Osteocyte (in vitro differentiated cells): ENCODE measurements around the gene TBX21. TPM values are rescaled to one million over a fixed set of nuclear protein-coding genes. Genes with fewer than 3 reads are reported as not detected.

ENCODE experiments used
- DNase-seq: peaks from one replicate; pipeline ENCODE4 v3.0.0; 2021; ENCODE audit warnings: mixed read lengths; ENCODE audit not compliant: unreplicated experiment; ENCODE audit errors: extremely low spot score
- H3K27ac Mint-ChIP-seq: one replicate; pipeline ENCODE4 v1.8.0; 2021; ENCODE audit warnings: mild to moderate bottlenecking, mixed read lengths; ENCODE audit not compliant: unreplicated experiment
- H3K27me3 Mint-ChIP-seq: one replicate; pipeline ENCODE4 v1.8.0; 2021; ENCODE audit warnings: mixed read lengths; ENCODE audit not compliant: unreplicated experiment
- H3K36me3 Mint-ChIP-seq: one replicate; pipeline ENCODE4 v1.8.0; 2021; ENCODE audit warnings: mixed read lengths; ENCODE audit not compliant: unreplicated experiment
- H3K4me1 Mint-ChIP-seq: one replicate; pipeline ENCODE4 v1.8.0; 2021; ENCODE audit warnings: mixed read lengths; ENCODE audit not compliant: unreplicated experiment
- H3K4me3 Mint-ChIP-seq: one replicate; pipeline ENCODE4 v1.8.0; 2021; ENCODE audit warnings: mild to moderate bottlenecking, moderate library complexity, mixed read lengths; ENCODE audit not compliant: unreplicated experiment
- H3K9me3 Mint-ChIP-seq: one replicate; pipeline ENCODE4 v1.8.0; 2021; ENCODE audit warnings: mixed read lengths; ENCODE audit not compliant: unreplicated experiment
- total RNA-seq: library from RNA; stranded (reverse); gene quantifications from 2 replicates; pipeline ENCODE4 v1.2.1, GENCODE V29; 2021
- TF ChIP-seq, protein P1 (sequence below): fragments of 200-600 bp; sonication (generic); IDR thresholded peaks from 2 replicates; pipeline ENCODE4 v1.5.0; 2021; ENCODE audit warnings: antibody characterized with exemption, mild to moderate bottlenecking, moderate library complexity

TBX21 gene
- total RNA-seq, 1 donor from 2014 or later, result not detected

- TF ChIP-seq, protein P1, sequence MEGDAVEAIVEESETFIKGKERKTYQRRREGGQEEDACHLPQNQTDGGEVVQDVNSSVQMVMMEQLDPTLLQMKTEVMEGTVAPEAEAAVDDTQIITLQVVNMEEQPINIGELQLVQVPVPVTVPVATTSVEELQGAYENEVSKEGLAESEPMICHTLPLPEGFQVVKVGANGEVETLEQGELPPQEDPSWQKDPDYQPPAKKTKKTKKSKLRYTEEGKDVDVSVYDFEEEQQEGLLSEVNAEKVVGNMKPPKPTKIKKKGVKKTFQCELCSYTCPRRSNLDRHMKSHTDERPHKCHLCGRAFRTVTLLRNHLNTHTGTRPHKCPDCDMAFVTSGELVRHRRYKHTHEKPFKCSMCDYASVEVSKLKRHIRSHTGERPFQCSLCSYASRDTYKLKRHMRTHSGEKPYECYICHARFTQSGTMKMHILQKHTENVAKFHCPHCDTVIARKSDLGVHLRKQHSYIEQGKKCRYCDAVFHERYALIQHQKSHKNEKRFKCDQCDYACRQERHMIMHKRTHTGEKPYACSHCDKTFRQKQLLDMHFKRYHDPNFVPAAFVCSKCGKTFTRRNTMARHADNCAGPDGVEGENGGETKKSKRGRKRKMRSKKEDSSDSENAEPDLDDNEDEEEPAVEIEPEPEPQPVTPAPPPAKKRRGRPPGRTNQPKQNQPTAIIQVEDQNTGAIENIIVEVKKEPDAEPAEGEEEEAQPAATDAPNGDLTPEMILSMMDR, result no peak
- Mint-ChIP-seq H3K27ac (no peak overlapping the region), H3K36me3 (no peaks in the 10 kb centered on the region), H3K4me3 (no peak overlapping the region), H3K4me1 (no peaks in the 10 kb centered on the region), H3K27me3 (peaks cover 65% of the 10 kb centered on the region), H3K9me3 (no peaks in the 10 kb centered on the region)
- DNase-seq, result no peak
Measured at GRCh38 chr17:47745037-47745380, 12.0 kb downstream of the TBX21 start.

DNA sequence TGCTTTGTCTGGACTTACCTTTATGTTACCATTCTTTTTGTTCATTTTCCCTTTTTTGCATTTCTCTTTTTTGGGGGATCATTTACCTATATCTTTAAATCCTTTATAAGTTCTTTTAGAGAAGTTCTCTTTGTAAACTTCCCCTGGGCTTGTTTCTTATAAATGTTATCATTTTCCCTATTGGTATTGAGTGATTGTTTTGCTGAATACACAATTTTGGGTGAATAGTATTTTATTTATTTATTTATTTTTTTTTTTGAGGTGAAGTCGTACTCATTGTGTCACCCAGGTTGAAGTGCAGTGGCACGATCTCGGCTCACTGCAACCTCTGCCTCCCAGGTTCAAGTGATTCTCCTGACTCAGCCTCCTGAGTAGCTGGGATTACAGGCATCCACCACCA is 18.4 kb downstream of the TBX21 start:
- Mint-ChIP-seq H3K9me3 (no peaks in the 10 kb centered on the region), H3K36me3 (no peaks in the 10 kb centered on the region), H3K4me1 (no peaks in the 10 kb centered on the region), H3K4me3 (no peak overlapping the region), H3K27ac (no peak overlapping the region), H3K27me3 (peaks cover 62% of the 10 kb centered on the region)
- DNase-seq, result no peak
- TF ChIP-seq, protein P1, result no peak

GRCh38 chr17:47757386-47757785 is 24.4 kb downstream of the TBX21 start:
- peaks cover 58% of the 10 kb centered on the region for H3K27me3 Mint-ChIP-seq
- no peak overlapping the region for H3K4me3 Mint-ChIP-seq
- H3K36me3 Mint-ChIP-seq, result no peaks in the 10 kb centered on the region
- DNase-seq, result no peak
- H3K9me3 Mint-ChIP-seq, result peaks cover 18% of the 10 kb centered on the region
- H3K4me1 Mint-ChIP-seq, result no peaks in the 10 kb centered on the region
- H3K27ac Mint-ChIP-seq, result no peak overlapping the region
- TF ChIP-seq, protein P1, result no peak

- peak; percentile 56 for DNase-seq
- no peaks in the 10 kb centered on the region for H3K36me3 Mint-ChIP-seq
- H3K4me1 Mint-ChIP-seq, result no peaks in the 10 kb centered on the region
- H3K27ac Mint-ChIP-seq, result no peak overlapping the region
- peaks cover 54% of the 10 kb centered on the region for H3K27me3 Mint-ChIP-seq
- no peak overlapping the region for H3K4me3 Mint-ChIP-seq
- TF ChIP-seq, protein P1, result no peak
- H3K9me3 Mint-ChIP-seq, result peaks cover 23% of the 10 kb centered on the region
Measured at GRCh38 chr17:47760409-47761140, 27.5 kb downstream of the TBX21 start.

DNA sequence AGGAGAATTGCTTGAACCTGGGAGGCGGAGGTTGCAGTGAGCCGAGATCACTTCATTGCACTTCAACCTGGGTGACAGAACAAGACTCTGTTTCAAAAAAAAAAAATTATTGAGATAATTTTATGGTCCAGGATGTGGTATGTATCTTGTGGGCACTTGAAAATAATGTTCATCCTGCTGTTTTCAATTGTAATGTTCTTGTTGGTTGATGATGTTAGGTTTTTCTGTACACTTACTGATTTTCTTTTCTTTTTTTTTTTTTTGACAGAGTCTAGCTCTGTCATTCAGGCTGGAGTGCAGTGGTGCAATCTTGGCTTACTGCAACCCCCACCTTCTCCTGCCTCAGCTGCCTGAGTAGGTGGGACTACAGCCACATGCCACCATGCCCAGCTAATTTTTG is 29.7 kb downstream of the TBX21 start:
- peak; percentile 44 for DNase-seq
- Mint-ChIP-seq H3K36me3 (no peaks in the 10 kb centered on the region), H3K9me3 (peaks cover 18% of the 10 kb centered on the region), H3K4me1 (no peaks in the 10 kb centered on the region), H3K27ac (no peak overlapping the region), H3K4me3 (no peak overlapping the region), H3K27me3 (peaks cover 56% of the 10 kb centered on the region)
- TF ChIP-seq, protein P1, result no peak
